Smooth muscle cell (in vitro differentiated cells): ENCODE results near the gene ADM. TPM values are rescaled to one million over a fixed set of nuclear protein-coding genes. Genes with fewer than 3 reads are reported as not detected.
A peak's percentile ranks its signal among the peaks of the same experiment; 100 is the strongest.

Experiments
- DNase-seq: peaks from one replicate; lab custom pipeline; 2025; ENCODE audit not compliant: unreplicated experiment; lab: John Stamatoyannopoulos, UW
- H2AFZ ChIP-seq: fragments of 200-600 bp; sonication (generic); 2 replicates; pipeline ENCODE4 v1.6.0; 2016; ENCODE audit warnings: antibody characterized with exemption, low read depth, mild to moderate bottlenecking
- H3F3A ChIP-seq: fragments of 200-600 bp; sonication (generic); 2 replicates; pipeline ENCODE4 v1.6.0; 2017; ENCODE audit warnings: antibody characterized with exemption, low read depth
- H3K27ac ChIP-seq: fragments of 200-600 bp; sonication (generic); 2 replicates; pipeline ENCODE4 v1.5.1; 2016; ENCODE audit warnings: low read depth, mild to moderate bottlenecking
- H3K27me3 ChIP-seq: fragments of 200-600 bp; sonication (generic); 2 replicates; pipeline ENCODE4 v1.6.1; 2016; ENCODE audit warnings: low read depth, mild to moderate bottlenecking
- H3K36me3 ChIP-seq: fragments of 200-600 bp; sonication (generic); 2 replicates; pipeline ENCODE4 v1.5.1; 2016; ENCODE audit warnings: low read depth
- H3K4me1 ChIP-seq: fragments of 200-600 bp; sonication (generic); 2 replicates; pipeline ENCODE4 v1.5.1; 2016; ENCODE audit warnings: low read depth
- H3K4me2 ChIP-seq: fragments of 200-600 bp; sonication (generic); 2 replicates; pipeline ENCODE4 v1.6.0; 2016; ENCODE audit warnings: mild to moderate bottlenecking
- H3K4me3 ChIP-seq: fragments of 200-600 bp; sonication (generic); 2 replicates; pipeline ENCODE4 v1.5.1; 2016; ENCODE audit warnings: mild to moderate bottlenecking
- H3K79me2 ChIP-seq: fragments of 200-600 bp; sonication (generic); 2 replicates; pipeline ENCODE4 v1.6.0; 2016; ENCODE audit warnings: low read depth, mild to moderate bottlenecking
- H3K9ac ChIP-seq: fragments of 200-600 bp; sonication (generic); 2 replicates; pipeline ENCODE4 v1.6.0; 2016; ENCODE audit warnings: low read depth
- H3K9me3 ChIP-seq: fragments of 200-600 bp; sonication (generic); replicated peaks from 2 replicates; pipeline ENCODE4 v1.5.1; 2016; ENCODE audit warnings: low read depth
- H4K20me1 ChIP-seq: fragments of 200-600 bp; sonication (generic); 2 replicates; pipeline ENCODE4 v1.6.0; 2016; ENCODE audit warnings: low read depth
- CTCF ChIP-seq: fragments of 200-600 bp; sonication (generic); IDR thresholded peaks from 2 replicates; pipeline ENCODE4 v1.5.1; 2017; ENCODE audit warnings: borderline replicate concordance, mild to moderate bottlenecking, antibody characterized with exemption; ENCODE audit not compliant: insufficient read depth, poor library complexity, severe bottlenecking
- WGBS: methylation state at CpG from one replicate; pipeline ENCODE4 v1.1.7; 2016; ENCODE audit warnings: low lambda C conversion rate; 5-methylcytosine and 5-hydroxymethylcytosine counted together
- polyA plus RNA-seq: library from polyadenylated mRNA; unstranded; fragments of >200 nt; fragmentation: Nextera tagmentation; extraction: Ambion mirVana; gene quantifications from 2 replicates; pipeline ENCODE4 v1.2.1, GENCODE V29; 2016
- total RNA-seq: library from RNA; depleted of rRNA; stranded (reverse); fragments of >200 nt; gene quantifications from 2 replicates; pipeline ENCODE4 v1.2.3, GENCODE V29; 2014

The ADM gene
- total and polyA plus RNA-seq, 2 experiments from 2014 or later, result 47.6 to 53.0 TPM

- peaks cover 88% of the 10 kb centered on the region for H3K79me2 ChIP-seq
- no peak for TF ChIP-seq CTCF
- no peaks in the 10 kb centered on the region for H3K27me3 ChIP-seq
- no peak overlapping the region for H3K27ac ChIP-seq
- H3K36me3 ChIP-seq, result no peaks in the 10 kb centered on the region
- H2AFZ ChIP-seq, result no peak overlapping the region
- H3K9me3 ChIP-seq, result no peaks in the 10 kb centered on the region
- peaks cover 8% of the 10 kb centered on the region for H3F3A ChIP-seq
- H4K20me1 ChIP-seq, result peaks cover 75% of the 10 kb centered on the region
- no peak overlapping the region for H3K4me3 ChIP-seq
- 93% methylated on average over 24 of the region's 24 CpGs for WGBS
- no peak overlapping the region for H3K4me2 ChIP-seq
- peaks cover 7% of the 10 kb centered on the region for H3K4me1 ChIP-seq
- no peak for DNase-seq
- H3K9ac ChIP-seq, result no peak overlapping the region
Measured at GRCh38 chr11:10288881-10289764, 15.8 kb upstream of the ADM start.

- Histone ChIP-seq H3K4me1 (peaks cover 7% of the 10 kb centered on the region), H2AFZ (no peak overlapping the region), H3K9ac (no peak overlapping the region), H3K9me3 (no peaks in the 10 kb centered on the region), H3K79me2 (peaks cover 81% of the 10 kb centered on the region), H3K27me3 (no peaks in the 10 kb centered on the region), H4K20me1 (peaks cover 68% of the 10 kb centered on the region), H3K36me3 (no peaks in the 10 kb centered on the region), H3K4me3 (no peak overlapping the region), H3K27ac (no peak overlapping the region), H3F3A (peaks cover 8% of the 10 kb centered on the region), H3K4me2 (no peak overlapping the region)
- 88% methylated on average over 8 of the region's 10 CpGs for WGBS
- no peak for TF ChIP-seq CTCF
- DNase-seq, result no peak
Measured at GRCh38 chr11:10289765-10290380, 15.0 kb upstream of the ADM start.

GRCh38 chr11:10291801-10292638 is 12.9 kb upstream of the ADM start:
- DNase-seq, result no peak
- Histone ChIP-seq H2AFZ (no peak overlapping the region), H3K9ac (no peak overlapping the region), H4K20me1 (peaks cover 49% of the 10 kb centered on the region), H3K4me2 (peak overlapping the region; percentile 99), H3K27ac (no peak overlapping the region), H3K4me3 (peak overlapping the region; percentile 98), H3K4me1 (peaks cover 10% of the 10 kb centered on the region), H3K27me3 (no peaks in the 10 kb centered on the region), H3K9me3 (no peaks in the 10 kb centered on the region), H3K36me3 (no peaks in the 10 kb centered on the region), H3F3A (peaks cover 8% of the 10 kb centered on the region), H3K79me2 (peaks cover 61% of the 10 kb centered on the region)
- no peak for TF ChIP-seq CTCF
- 93% methylated on average over 17 of the region's 17 CpGs for WGBS
